Inflammatory macrophage (primary cell): Measurements from ENCODE around the gene MACF1.
"Not testable (repeated sequence)": the region's sequence is repeated elsewhere in the genome, so short reads cannot be mapped to it uniquely, and the experiment has no call there.

Experiments
- DNase-seq, 2 donors: peaks; one replicate each; pipeline ENCODE4 v3.0.0-alpha.2; 2020 to 2022
- total RNA-seq, 18 experiments: gene quantifications; one replicate each; lab custom pipeline; 2026; ENCODE audit warnings: mixed read lengths in 6 of 18, inconsistent platforms in 2 of 18; lab: John Stamatoyannopoulos, UW

The MACF1 gene
- total RNA-seq: 274 to 1,051 (median 627) reads per million in 18 experiments

GRCh38 chr1:39204441-39205081, at the start of gene MACF1:
Gene MACF1, plus strand, starts transcription at chr1:39204695. Its CDS starts 328 bp downstream, at chr1:39205023.
- DNase-seq: peak; percentile 24

- DNase-seq: no peak
Observed at GRCh38 chr1:39157304-39157703, 47.2 kb upstream of the MACF1 start.

- DNase-seq: no peak
Observed at GRCh38 chr1:39158327-39159086, 46.0 kb upstream of the MACF1 start.

GRCh38 chr1:39159224-39160036, 45.1 kb upstream of the MACF1 start:
- no peak for DNase-seq

GRCh38 chr1:39160703-39161102, 43.8 kb upstream of the MACF1 start:
- DNase-seq: no peak

- not testable (repeated sequence) for DNase-seq
Observed at GRCh38 chr1:39161811-39162210, 42.7 kb upstream of the MACF1 start.

- no peak for DNase-seq
Observed at GRCh38 chr1:39163469-39163868, 41.0 kb upstream of the MACF1 start.

GRCh38 chr1:39164256-39164655, 40.2 kb upstream of the MACF1 start:
- DNase-seq: no peak

- DNase-seq: no peak
Observed at GRCh38 chr1:39165049-39165448, 39.4 kb upstream of the MACF1 start.

GRCh38 chr1:39165488-39165887, 39.0 kb upstream of the MACF1 start:
- DNase-seq: no peak

- DNase-seq: peak; percentile 19 to 26
Observed at GRCh38 chr1:39167632-39168209, 36.8 kb upstream of the MACF1 start.

- DNase-seq: no peak
Observed at GRCh38 chr1:39168301-39169080, 36.0 kb upstream of the MACF1 start.

GRCh38 chr1:39170731-39171667, 33.5 kb upstream of the MACF1 start:
- DNase-seq: no peak

GRCh38 chr1:39173119-39173994, 31.1 kb upstream of the MACF1 start:
- no peak for DNase-seq

- DNase-seq: no peak
Observed at GRCh38 chr1:39173995-39174380, 30.5 kb upstream of the MACF1 start.

GRCh38 chr1:39174390-39175081, 30.0 kb upstream of the MACF1 start:
- no peak for DNase-seq

- DNase-seq: no peak
Observed at GRCh38 chr1:39177706-39178105, 26.8 kb upstream of the MACF1 start.

- DNase-seq: no peak
Observed at GRCh38 chr1:39178541-39179431, 25.7 kb upstream of the MACF1 start.
